AG10803 (cell line): ENCODE data around the gene DAD1.
A peak's percentile ranks its signal among the peaks of the same experiment; 100 is the strongest.
"Not testable (repeated sequence)": the region's sequence is repeated elsewhere in the genome, so short reads cannot be mapped to it uniquely, and the experiment has no call there.

Experiments
- DNase-seq: peaks from one replicate; pipeline ENCODE4 v3.0.0; 2010; ENCODE audit warnings: low read depth
- H3K4me3 ChIP-seq: 2 replicates; pipeline ENCODE4 v1.5.1; 2011; ENCODE audit warnings: mild to moderate bottlenecking, low read length, control low read depth
- CTCF ChIP-seq: conservative IDR thresholded peaks from 2 replicates; pipeline ENCODE4 v1.5.1; 2011; ENCODE audit warnings: mild to moderate bottlenecking, low read length, control low read depth, inconsistent platforms

DAD1 gene

DNA sequence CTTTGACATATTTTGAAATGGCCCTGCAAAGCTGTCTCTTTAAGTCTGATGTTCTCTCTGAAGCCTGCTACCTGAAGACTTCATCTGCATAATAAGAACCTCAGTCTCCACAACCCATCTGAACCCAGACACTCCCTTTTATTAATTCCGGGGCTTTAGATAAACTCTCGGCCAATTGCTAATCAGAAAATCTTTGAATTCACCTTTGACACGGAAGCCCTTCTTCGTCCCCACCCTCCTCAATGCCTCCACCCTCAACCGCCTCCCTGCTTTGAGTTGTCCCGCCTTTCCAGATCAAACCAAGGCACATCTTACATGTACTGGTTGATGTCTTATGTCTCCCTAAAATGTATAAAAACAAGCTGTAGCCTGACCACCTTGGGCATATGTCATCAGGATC lies 37.6 kb upstream of the DAD1 start:
- TF ChIP-seq CTCF: no peak
- no peak for DNase-seq

GRCh38 chr14:22623047-22623446 lies 34.0 kb upstream of the DAD1 start:
- H3K4me3 ChIP-seq: no peak overlapping the region
- no peak for DNase-seq
- TF ChIP-seq CTCF: no peak

More for the DNA sequence above, 37.6 kb upstream of the DAD1 start:
- H3K4me3 ChIP-seq: no peak overlapping the region

DNA sequence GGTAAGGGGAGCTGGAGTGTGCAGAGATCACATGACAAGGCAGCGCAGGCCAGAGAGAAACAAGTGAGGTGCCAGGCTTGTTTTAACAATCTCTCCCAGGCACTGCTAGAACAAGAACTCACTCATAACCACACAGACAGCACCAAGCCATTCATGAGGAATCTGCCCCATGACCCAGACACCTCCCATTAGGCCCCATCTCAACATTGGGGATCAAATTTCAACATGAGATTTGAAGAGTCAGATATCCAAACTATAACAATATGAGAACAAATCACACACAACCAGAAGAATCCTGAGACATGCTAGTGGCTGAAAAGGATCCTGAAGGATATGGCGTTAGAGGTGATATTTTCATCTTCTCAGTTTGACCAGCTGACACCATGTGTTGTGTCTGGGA lies 33.2 kb upstream of the DAD1 start:
- TF ChIP-seq CTCF: no peak
- H3K4me3 ChIP-seq: no peak overlapping the region
- DNase-seq: peak; percentile 43

- H3K4me3 ChIP-seq, DNase-seq: not testable (repeated sequence)
Measured at GRCh38 chr14:22615765-22616164, 26.7 kb upstream of the DAD1 start.

DNA sequence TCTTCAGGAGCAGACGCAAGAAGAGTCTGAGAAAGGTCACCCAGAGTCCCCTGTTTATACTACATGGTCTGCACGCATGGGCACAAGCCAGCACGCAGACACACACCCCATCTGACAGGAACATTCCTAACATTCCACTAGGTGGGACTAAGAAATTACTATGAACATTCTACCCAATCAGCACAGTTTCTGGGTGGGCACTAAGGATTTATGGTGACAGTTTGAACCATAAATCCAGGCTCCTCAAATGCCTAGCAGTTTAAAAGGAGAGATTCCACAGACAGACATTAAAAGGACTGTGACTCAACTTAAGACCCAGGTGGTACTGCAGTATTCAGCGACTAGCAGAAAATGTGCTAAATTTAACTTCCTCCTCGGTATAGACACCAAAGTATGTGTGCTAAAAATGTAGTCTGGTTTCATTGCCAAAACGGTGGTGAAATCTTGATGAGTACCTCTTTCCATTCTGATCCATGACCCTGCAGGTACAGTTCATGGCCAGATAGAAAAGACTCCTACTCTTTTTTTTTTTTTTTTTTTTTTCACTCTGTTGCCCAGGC lies 25.3 kb upstream of the DAD1 start:
- no peak overlapping the region for H3K4me3 ChIP-seq
- no peak for TF ChIP-seq CTCF
- DNase-seq: peak; percentile 99

DNA sequence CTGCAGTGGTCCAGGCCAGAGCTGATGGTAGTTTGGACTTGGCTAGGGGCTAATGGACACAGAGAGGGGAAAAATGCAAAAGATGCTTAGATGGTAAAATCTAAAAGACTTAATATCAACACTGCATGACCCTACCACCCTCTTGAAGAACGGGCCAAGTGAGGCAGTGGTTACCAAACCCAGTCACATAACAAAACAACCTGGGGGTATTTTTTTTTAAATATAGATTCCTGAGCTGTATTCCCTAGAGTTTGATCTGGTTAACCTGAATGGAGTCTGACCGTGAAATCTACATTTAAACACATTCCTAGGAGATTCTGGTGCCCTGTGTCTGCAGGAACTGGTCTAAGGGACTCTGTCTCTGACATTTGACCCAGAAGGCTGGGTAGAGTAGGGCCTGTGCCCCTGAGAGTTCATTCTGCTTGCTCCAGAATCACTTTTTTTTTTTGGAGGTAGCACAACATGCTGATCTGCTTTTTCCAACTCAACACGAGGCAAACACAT lies 24.8 kb upstream of the DAD1 start:
- no peak for DNase-seq
- H3K4me3 ChIP-seq: no peak overlapping the region
- TF ChIP-seq CTCF: no peak

DNA sequence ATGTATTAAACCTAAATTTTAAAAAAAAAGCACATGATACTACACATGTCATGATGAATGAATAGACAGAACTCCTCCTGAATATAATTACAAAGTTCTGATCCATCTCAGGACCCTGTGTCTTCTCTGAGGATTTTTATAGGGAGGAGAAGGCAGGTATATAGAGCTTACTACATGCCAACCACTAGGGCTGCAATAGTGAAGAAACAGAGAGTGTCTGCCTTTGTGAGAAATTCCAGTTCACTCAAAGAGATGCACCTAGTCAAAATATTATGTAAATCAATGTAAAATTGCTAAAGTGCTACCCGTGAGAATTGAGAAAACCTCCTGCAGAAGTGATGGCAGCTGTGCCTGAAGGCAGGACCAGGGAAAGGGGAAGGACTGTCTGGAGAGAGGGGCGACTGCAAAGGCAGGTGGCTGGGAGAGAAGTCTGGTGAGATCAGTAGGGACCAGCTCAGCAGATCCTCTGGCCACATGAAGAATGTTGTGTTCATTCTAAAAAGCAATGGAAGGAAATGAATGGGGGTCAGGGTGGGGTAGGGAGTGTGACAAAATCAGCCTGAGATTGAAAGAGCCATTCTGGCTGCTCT lies 24.2 kb upstream of the DAD1 start:
- DNase-seq: peak; percentile 36
- TF ChIP-seq CTCF: peak; percentile 47
- H3K4me3 ChIP-seq: no peak overlapping the region
